GM19035 (cell line): ENCODE data around the gene CACNA2D3.

Experiments
- ATAC-seq: cut with Tn5 transposase; IDR thresholded peaks from one replicate; pipeline ENCODE4 v1.9.1; 2021; ENCODE audit not compliant: unreplicated experiment

CACNA2D3 gene

GRCh38 chr3:54361746-54362283 lies 239.5 kb downstream of the CACNA2D3 start:
- ATAC-seq = no peak

GRCh38 chr3:54366007-54366750 lies 243.8 kb downstream of the CACNA2D3 start:
- ATAC-seq = no peak

- ATAC-seq = no peak
These were observed 244.5 kb downstream of the CACNA2D3 start for GRCh38 chr3:54366839-54367238.

GRCh38 chr3:54372232-54372631 lies 249.9 kb downstream of the CACNA2D3 start:
- no peak for ATAC-seq

GRCh38 chr3:54374214-54374852 lies 252.0 kb downstream of the CACNA2D3 start:
- no peak for ATAC-seq

- ATAC-seq = no peak
These were observed 253.9 kb downstream of the CACNA2D3 start for GRCh38 chr3:54376142-54376807.

DNA sequence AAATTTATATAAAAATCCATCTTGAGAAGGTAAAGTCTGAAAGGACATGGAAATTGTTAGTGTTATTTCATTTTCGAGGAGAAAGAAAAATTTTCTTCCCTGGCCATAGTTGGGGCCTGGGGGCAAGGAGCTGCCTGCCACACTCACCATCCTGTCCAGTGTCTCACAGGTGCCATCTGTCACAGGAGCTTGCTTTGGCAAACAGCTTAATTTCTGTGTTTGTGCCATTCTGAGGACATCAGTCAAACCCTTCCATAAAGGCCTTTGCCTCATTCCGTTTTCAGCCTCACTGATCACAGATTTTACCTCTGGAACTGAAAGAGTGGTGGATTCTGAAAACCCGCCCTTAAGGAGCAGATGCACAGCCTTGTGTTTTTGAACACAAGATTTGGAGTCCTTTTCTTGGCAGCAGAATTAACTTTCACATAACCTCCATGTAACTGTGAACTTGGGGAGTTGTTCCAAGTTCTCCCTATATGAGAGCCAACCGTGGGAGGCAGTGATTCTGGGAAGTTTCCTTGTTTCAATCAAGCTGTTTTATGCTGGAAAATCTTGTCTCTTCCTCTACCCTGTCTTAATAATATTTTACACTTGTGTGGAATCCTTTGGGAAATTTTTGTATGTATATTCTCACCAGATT lies 254.7 kb downstream of the CACNA2D3 start:
- no peak for ATAC-seq

GRCh38 chr3:54378184-54378583 lies 255.8 kb downstream of the CACNA2D3 start:
- ATAC-seq = no peak

GRCh38 chr3:54384279-54384678 lies 261.9 kb downstream of the CACNA2D3 start:
- no peak for ATAC-seq

DNA sequence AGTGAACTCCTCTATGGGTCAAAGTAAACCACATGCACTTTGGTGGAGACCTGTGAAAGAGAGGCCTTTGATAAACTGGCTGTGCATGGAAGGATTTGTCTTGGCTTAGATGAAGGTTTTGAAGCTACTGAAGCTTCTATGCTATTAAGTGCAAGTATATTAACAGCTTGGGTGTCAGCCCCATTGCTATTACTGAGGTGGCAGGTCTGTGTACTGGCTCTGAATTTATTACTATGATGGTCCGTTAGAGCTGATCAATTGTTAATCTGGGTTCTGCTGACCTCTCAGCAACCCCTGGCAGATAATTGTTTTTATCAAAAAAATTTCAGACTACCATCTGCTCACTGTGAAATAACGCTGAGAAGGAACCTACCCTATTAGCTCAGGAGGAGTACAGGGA lies 268.2 kb downstream of the CACNA2D3 start:
- no peak for ATAC-seq

DNA sequence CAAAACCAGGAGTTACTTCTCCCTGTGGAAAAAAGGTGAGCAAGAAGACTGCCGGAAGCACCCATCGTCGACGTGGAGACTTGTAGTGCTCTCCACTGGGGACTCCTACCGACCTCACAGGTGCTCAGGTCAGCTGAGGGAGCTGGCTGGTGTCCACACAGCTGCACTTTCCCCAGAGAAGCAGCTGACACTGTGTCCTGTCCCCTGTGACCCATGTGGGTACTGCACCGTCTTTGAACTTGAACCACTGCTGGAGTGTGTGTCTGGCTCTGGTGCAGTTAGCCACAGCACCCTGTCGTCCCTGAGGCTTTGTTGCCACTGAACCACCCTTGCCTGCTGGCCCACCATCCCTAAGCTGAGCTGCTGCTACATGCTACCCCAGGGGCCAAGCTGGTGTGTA lies 270.8 kb downstream of the CACNA2D3 start:
- no peak for ATAC-seq

DNA sequence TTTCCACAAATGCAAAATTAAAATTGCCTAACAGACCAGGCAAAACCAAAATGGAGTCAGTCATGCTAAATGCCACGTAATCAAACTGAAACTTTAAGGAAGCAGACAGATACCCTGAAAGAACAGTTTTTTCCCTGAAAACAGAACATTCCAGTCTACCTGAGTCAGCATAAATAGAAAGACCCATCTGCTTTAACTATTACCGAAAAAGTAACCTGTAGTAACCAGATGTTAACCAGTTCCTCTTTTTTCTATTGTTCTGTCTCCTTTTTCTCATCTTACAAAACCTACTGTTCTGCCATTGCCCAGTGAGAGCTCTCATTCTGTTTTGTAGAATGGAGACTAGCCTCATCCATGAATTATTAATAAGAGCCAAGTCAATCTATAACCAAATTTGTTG lies 286.0 kb downstream of the CACNA2D3 start:
- no peak for ATAC-seq

DNA sequence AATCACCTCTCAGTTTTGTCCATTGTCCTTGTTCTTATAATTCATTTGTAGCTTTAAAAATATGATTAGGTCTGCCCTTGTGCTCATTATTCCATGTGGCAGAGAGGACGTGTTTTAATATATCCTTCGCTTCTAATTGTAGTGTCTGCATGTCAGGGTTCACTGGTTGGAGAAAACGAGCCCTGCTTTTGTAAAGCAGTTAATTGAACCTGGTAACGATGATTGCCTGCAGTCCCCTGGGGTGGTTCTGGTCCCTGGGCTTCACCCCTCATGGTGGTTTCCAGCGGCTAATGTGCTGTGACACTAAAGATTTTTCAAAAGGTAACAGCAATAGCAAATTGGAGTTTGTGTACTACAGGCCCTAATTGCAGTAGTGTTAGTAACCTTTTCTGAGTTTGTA lies 299.6 kb downstream of the CACNA2D3 start:
- no peak for ATAC-seq

DNA sequence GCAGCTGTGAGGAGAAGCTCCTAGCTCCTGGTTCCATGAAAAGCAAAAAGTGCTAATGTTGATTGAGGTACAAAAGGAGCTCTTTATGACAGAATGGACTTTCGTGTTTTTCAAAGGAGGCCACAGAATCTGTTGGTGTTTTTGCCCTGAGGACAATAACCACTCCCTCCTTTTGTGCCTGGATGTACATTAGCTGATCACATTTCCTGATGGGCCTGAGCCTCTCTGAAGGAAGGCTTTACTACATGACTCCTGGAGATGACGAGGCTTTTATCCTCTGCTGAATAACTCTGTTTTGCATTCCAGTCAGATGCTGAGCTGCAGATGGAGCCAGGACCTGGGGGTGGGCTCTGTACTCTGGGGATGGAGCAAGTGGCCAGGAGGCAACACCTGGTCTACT lies 301.9 kb downstream of the CACNA2D3 start:
- no peak for ATAC-seq

GRCh38 chr3:54426381-54426780 lies 304.0 kb downstream of the CACNA2D3 start:
- ATAC-seq = no peak

DNA sequence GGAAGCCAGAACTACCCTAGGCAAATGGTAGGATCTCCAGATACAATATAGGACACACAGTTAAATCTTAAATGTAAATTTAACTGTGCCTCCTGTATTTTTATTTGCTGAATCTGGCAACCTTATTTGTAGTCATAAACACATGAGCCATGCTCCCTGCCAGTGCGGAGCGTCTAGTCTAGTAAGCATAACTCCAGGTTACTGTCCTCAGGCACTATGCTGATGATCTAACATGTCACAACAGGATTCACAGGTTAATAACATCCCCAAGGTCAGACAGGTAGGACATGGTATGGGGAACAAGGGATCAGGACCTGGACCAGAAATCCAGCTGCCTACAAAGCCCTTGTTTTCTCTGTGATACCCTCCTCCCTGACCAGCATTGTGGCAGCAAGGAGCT lies 305.1 kb downstream of the CACNA2D3 start:
- no peak for ATAC-seq

GRCh38 chr3:54427941-54428871 lies 305.9 kb downstream of the CACNA2D3 start:
- no peak for ATAC-seq

- ATAC-seq = no peak
These were observed 310.6 kb downstream of the CACNA2D3 start for GRCh38 chr3:54432975-54433374.

DNA sequence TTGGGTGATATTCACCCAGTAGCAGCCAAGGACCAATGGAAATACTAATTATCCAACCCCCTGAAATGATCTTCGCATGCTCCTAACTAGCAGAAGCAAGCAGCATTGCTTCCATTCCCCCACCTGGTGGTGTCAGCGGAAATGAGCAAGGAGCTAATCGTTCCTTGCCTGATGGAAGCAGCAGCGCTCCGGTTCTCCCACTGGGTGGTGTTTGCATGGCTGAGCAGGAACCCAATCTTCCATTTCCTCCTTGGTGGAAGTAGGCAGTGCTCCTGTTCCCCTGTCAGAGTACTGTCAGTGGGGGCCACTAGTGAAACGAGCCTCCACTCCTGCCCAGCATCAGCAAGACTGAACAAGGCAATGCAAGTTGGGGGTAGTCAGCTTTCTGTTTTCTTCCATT lies 311.5 kb downstream of the CACNA2D3 start:
- ATAC-seq = no peak

DNA sequence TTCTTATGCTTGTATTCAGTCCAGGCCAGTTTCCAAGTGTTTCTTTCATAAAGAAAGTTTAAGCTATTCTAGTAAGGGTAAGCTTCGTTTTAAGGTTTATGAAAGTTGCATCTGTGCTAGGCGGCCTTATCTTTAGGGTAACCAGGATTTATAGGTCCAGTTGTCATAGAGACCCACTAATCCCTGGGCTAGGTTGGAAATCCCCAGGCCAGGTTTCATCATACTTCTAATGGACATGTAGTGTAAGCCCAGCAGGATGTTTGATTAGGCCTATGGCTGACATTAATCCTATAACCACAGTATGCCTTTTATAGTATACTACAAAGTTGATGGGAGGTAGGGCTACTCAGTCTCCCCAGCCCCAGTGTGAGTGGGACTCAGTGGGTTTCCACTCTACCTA lies 312.4 kb downstream of the CACNA2D3 start:
- no peak for ATAC-seq
